Hepatocyte (in vitro differentiated cells): ENCODE results near the gene ZMYM5. TPM values are rescaled to one million over a fixed set of nuclear protein-coding genes. Genes with fewer than 3 reads are reported as not detected.
A peak's percentile ranks its signal among the peaks of the same experiment; 100 is the strongest.
"Not testable (repeated sequence)": the region's sequence is repeated elsewhere in the genome, so short reads cannot be mapped to it uniquely, and the experiment has no call there.

Experiments
- DNase-seq: peaks from one replicate; pipeline ENCODE4 v3.0.0-alpha.2; 2016; ENCODE audit warnings: low spot score
- H2AFZ ChIP-seq: fragments of 200-600 bp; sonication (generic); 2 replicates; pipeline ENCODE4 v1.6.0; 2016; ENCODE audit warnings: antibody characterized with exemption, mild to moderate bottlenecking
- H3K27ac ChIP-seq: fragments of 200-600 bp; sonication (generic); 2 replicates; pipeline ENCODE4 v1.5.1; 2016; ENCODE audit warnings: mild to moderate bottlenecking
- H3K27me3 ChIP-seq: fragments of 200-600 bp; sonication (generic); 2 replicates; pipeline ENCODE4 v1.6.1; 2016
- H3K36me3 ChIP-seq: fragments of 200-600 bp; sonication (generic); replicated peaks from 2 replicates; pipeline ENCODE4 v1.5.1; 2016; ENCODE audit warnings: low read depth; ENCODE audit not compliant: insufficient read depth
- H3K4me1 ChIP-seq: fragments of 200-600 bp; sonication (generic); 2 replicates; pipeline ENCODE4 v1.5.1; 2016; ENCODE audit warnings: mild to moderate bottlenecking, moderate library complexity; ENCODE audit not compliant: insufficient read depth
- H3K4me2 ChIP-seq: fragments of 200-600 bp; sonication (generic); 2 replicates; pipeline ENCODE4 v1.6.0; 2016
- H3K4me3 ChIP-seq: fragments of 200-600 bp; sonication (generic); 2 replicates; pipeline ENCODE4 v1.5.1; 2016; ENCODE audit warnings: mild to moderate bottlenecking
- H3K79me2 ChIP-seq: fragments of 200-600 bp; sonication (generic); 2 replicates; pipeline ENCODE4 v1.6.0; 2017; ENCODE audit warnings: mild to moderate bottlenecking
- H3K9me2 ChIP-seq: fragments of 200-600 bp; sonication (generic); replicated peaks from 2 replicates; pipeline ENCODE4 v1.6.0; 2017; ENCODE audit warnings: mild to moderate bottlenecking; ENCODE audit not compliant: insufficient read depth
- H3K9me3 ChIP-seq: fragments of 200-600 bp; sonication (generic); 2 replicates; pipeline ENCODE4 v1.5.1; 2016; ENCODE audit warnings: low read depth, mild to moderate bottlenecking
- H4K20me1 ChIP-seq: fragments of 200-600 bp; sonication (generic); 2 replicates; pipeline ENCODE4 v1.6.0; 2016; ENCODE audit warnings: mild to moderate bottlenecking; ENCODE audit not compliant: insufficient read depth, poor library complexity, severe bottlenecking
- CTCF ChIP-seq: fragments of 200-600 bp; sonication (generic); IDR thresholded peaks from 2 replicates; pipeline ENCODE4 v1.5.1; 2016; ENCODE audit warnings: antibody characterized with exemption, mild to moderate bottlenecking; ENCODE audit not compliant: poor library complexity
- EZH2 ChIP-seq: fragments of 200-600 bp; sonication (generic); IDR thresholded peaks from 2 replicates; pipeline ENCODE4 v1.6.1; 2016; ENCODE audit warnings: antibody characterized with exemption, mild to moderate bottlenecking, borderline replicate concordance
- EZH2phosphoT487 ChIP-seq: fragments of 200-600 bp; sonication (generic); IDR thresholded peaks from one replicate; pipeline ENCODE4 v1.6.1; 2018; ENCODE audit warnings: antibody characterized with exemption, mild to moderate bottlenecking, low read depth, moderate library complexity; ENCODE audit not compliant: unreplicated experiment, severe bottlenecking
- WGBS: methylation state at CpG from one replicate; pipeline ENCODE4 v1.1.6; 2016; ENCODE audit warnings: low lambda C conversion rate; ENCODE audit errors: missing lambda C conversion rate; 5-methylcytosine and 5-hydroxymethylcytosine counted together
- polyA plus RNA-seq: library from polyadenylated mRNA; unstranded; fragments of >200 nt; fragmentation: Nextera tagmentation; extraction: Ambion mirVana; gene quantifications from 2 replicates; pipeline ENCODE4 v1.2.1, GENCODE V29; 2016
- total RNA-seq: library from RNA; depleted of rRNA; stranded (reverse); fragments of >200 nt; gene quantifications from 2 replicates; pipeline ENCODE4 v1.2.3, GENCODE V29; 2014

ZMYM5 gene
- 16.3 and 17.1 TPM in 2 replicates for total RNA-seq
- polyA plus RNA-seq: 14.7 and 14.8 TPM in 2 replicates

GRCh38 chr13:19863323-19864023 is at the start of gene ZMYM5:
TSS of gene ZMYM5 (minus strand) at chr13:19863649. CDS start at chr13:19852180, 11,469 bp downstream.
- Histone ChIP-seq H3K4me3 (peak within 1 kb of the TSS; percentile 95), H3K79me2 (peaks cover 46% of the 10 kb centered on the region), H3K9me2 (no peaks in the 10 kb centered on the region), H2AFZ (peak within 1 kb of the TSS; percentile 95), H3K4me2 (peak within 1 kb of the TSS; percentile 86), H3K4me1 (peaks cover 15% of the 10 kb centered on the region), H3K36me3 (no peaks in the 10 kb centered on the region), H3K27ac (peak within 1 kb of the TSS; percentile 100), H3K9me3 (no peaks in the 10 kb centered on the region), H3K27me3 (no peaks in the 10 kb centered on the region), H4K20me1 (peaks cover 12% of the 10 kb centered on the region)
- under 1% methylated on average over 61 of the region's 79 CpGs for WGBS
- DNase-seq: peak; percentile 99
- TF ChIP-seq EZH2: no peak
- TF ChIP-seq CTCF: no peak
- TF ChIP-seq EZH2phosphoT487: no peak

- WGBS: 79% methylated on average over 9 of the region's 9 CpGs
- TF ChIP-seq CTCF (no peak), EZH2 (no peak), EZH2phosphoT487 (no peak)
- no peaks in the 10 kb centered on the region for H3K4me1 ChIP-seq
- H3K36me3 ChIP-seq: no peaks in the 10 kb centered on the region
- no peaks in the 10 kb centered on the region for H4K20me1 ChIP-seq
- H3K9me2 ChIP-seq: no peaks in the 10 kb centered on the region
- H3K4me3 ChIP-seq: no peak overlapping the region
- no peak for DNase-seq
- H3K79me2 ChIP-seq: no peaks in the 10 kb centered on the region
- no peaks in the 10 kb centered on the region for H3K27me3 ChIP-seq
- H3K9me3 ChIP-seq: no peaks in the 10 kb centered on the region
- no peak overlapping the region for H2AFZ ChIP-seq
- no peak overlapping the region for H3K4me2 ChIP-seq
- peak overlapping the region; percentile 45 for H3K27ac ChIP-seq
Observed at GRCh38 chr13:19910336-19911072, 47.1 kb upstream of the ZMYM5 start.

- Histone ChIP-seq H3K9me3 (no peaks in the 10 kb centered on the region), H3K4me1 (no peaks in the 10 kb centered on the region), H4K20me1 (no peaks in the 10 kb centered on the region), H3K27me3 (no peaks in the 10 kb centered on the region), H3K27ac (no peak overlapping the region), H3K4me2 (no peak overlapping the region), H3K36me3 (no peaks in the 10 kb centered on the region), H3K9me2 (no peaks in the 10 kb centered on the region), H2AFZ (no peak overlapping the region), H3K79me2 (no peaks in the 10 kb centered on the region), H3K4me3 (no peak overlapping the region)
- no peak for DNase-seq
- WGBS: 58% methylated on average over 1 of the region's 1 CpG
- TF ChIP-seq EZH2 (no peak), CTCF (no peak), EZH2phosphoT487 (no peak)
Observed at GRCh38 chr13:19908350-19908986, 45.0 kb upstream of the ZMYM5 start.

GRCh38 chr13:19905487-19906195 is 42.2 kb upstream of the ZMYM5 start:
- WGBS: 73% methylated on average over 9 of the region's 9 CpGs
- H4K20me1 ChIP-seq, H3K4me3 ChIP-seq, H3K4me1 ChIP-seq, DNase-seq, H2AFZ ChIP-seq, H3K27ac ChIP-seq, H3K9me3 ChIP-seq, H3K79me2 ChIP-seq, H3K4me2 ChIP-seq, H3K27me3 ChIP-seq, H3K36me3 ChIP-seq, H3K9me2 ChIP-seq: not testable (repeated sequence)
